T-helper 1 cell treated with Interleukin-12 subunit alpha and Interleukin-12 subunit beta and Interleukin-4 antibody, amounts not matched to agents 30 ng/mL and 1 ng/mL, for 36 hours (primary cell): ENCODE data around the gene SCRN1. TPM values are rescaled to one million over a fixed set of nuclear protein-coding genes. Genes with fewer than 3 reads are reported as not detected.

Source experiments
- total RNA-seq: library from RNA; stranded (reverse); gene quantifications from 2 replicates; pipeline ENCODE4 v1.2.3, GENCODE V29; 2022

The SCRN1 gene
- total RNA-seq, 1 donor from 2014 or later, result 1.0 TPM

Other genes starting within 250 kb of the SCRN1 start
- gene WIPF3, start 183.3 kb downstream of the SCRN1 start, total RNA-seq, result not detected in 2 replicates
- gene FKBP14, start 36.9 kb upstream of the SCRN1 start, total RNA-seq, result 8.4 and 8.9 TPM in 2 replicates
- 7.1 TPM in 2 replicates for gene PLEKHA8, start 38.6 kb upstream of the SCRN1 start, total RNA-seq
- 1.1 and 1.5 TPM in 2 replicates for gene MTURN, start 145.2 kb upstream of the SCRN1 start, total RNA-seq